GM19397 (cell line): ENCODE results near the gene CYLD.

Experiments used
- ATAC-seq: cut with Tn5 transposase; IDR thresholded peaks from one replicate; pipeline ENCODE4 v1.9.1; 2021; ENCODE audit warnings: mild to moderate bottlenecking, moderate library complexity; ENCODE audit not compliant: unreplicated experiment

CYLD gene

DNA sequence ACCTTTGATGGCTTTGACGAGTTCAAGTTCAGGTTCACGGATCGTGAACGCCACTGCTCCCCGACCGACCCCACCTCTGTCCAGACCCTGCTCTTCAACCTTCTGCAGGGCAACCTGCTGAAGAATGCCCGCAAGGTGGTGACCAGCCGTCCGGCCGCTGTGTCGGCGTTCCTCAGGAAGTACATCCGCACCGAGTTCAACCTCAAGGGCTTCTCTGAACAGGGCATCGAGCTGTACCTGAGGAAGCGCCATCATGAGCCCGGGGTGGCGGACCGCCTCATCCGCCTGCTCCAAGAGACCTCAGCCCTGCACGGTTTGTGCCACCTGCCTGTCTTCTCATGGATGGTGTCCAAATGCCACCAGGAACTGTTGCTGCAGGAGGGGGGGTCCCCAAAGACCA, 30.8 kb upstream of the CYLD start:
- no peak for ATAC-seq

GRCh38 chr16:50711862-50712559, 29.9 kb upstream of the CYLD start:
- no peak for ATAC-seq

- no peak for ATAC-seq
Measured at GRCh38 chr16:50712560-50712898, 29.4 kb upstream of the CYLD start.

DNA sequence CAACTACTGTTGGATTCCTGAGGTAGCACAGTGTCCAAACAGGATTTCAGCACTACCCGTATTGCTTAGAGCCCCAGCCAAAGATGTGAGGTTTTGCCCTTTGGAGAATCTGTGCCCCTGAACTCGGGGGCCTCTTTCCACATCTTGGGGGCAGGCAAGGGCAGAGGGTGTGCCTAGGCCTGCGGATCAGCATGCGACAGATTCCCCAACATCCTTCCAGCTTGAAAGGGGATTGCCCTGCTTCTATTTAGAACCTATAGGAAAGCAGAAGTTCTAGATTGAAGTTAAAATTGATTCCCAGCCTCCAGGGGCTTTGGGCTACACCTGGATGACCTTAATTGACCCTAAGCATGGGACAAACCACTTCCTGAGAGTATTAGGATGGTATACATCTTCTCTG, 28.9 kb upstream of the CYLD start:
- ATAC-seq, result no peak

- no peak for ATAC-seq
Measured at GRCh38 chr16:50717091-50717490, 24.8 kb upstream of the CYLD start.

GRCh38 chr16:50717494-50717893, 24.4 kb upstream of the CYLD start:
- no peak for ATAC-seq

DNA sequence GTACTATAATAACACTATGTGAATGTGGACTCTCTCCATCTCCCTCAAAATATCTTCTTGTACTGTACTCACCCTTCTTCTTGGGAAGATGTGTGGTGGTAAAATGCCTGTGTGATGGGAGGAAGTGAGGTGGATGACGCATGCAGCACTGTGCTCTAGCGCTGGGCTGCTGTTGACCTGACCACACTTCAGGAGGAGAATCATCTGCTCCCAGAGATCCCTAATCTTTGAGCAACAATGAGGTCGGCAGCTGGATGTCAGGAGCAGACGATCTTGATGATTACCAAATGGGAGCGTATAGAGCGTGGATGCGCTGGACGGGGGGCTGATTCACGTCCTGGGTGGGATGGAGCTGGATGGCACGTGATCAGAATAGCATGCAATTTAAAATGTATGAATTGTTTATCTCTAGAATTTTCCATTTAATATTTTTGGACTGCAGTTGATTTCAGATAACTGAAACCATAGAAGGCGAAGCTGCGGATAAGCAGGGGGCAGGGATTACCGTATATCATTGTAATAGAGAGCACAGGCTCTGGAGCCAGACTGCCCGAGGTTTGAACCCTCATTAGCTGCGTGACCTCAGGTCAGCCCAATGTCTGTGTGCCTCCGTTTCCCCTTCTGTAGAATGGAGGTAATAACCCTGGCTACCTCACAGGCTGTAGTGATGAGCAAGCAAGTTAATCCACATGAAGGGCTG, 23.7 kb upstream of the CYLD start:
- ATAC-seq, result no peak

DNA sequence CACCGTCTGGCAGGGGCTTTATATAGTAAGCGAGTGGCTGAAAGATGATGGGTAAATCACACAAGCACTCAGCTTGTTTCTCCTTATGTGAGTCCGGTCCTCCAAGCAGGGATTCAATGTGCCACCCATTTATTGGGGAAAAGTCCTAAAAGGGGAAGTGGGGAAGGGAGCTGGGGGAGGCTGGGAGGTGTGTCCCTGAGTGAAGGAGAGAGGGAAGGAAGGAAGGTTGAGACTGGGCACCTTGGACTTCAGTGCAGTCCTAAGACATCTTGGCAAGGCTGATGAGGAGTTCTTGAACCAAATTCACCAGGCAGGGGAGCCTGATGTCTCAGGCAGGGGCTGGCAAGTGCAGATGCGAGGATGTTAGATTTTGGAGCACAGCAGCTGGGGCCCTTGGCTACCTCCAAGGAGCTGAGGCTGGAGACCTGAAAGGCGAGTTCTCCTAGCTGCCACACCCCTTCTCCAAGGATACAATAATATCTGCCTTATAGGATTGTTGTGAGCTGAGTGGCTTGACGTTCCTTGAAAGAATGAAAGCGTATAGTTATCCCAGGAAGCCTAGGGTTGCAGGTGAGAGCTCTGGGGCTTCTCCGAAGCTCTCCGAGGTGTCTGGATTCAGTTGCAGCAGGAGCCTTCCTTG, 23.0 kb upstream of the CYLD start:
- ATAC-seq, result no peak

DNA sequence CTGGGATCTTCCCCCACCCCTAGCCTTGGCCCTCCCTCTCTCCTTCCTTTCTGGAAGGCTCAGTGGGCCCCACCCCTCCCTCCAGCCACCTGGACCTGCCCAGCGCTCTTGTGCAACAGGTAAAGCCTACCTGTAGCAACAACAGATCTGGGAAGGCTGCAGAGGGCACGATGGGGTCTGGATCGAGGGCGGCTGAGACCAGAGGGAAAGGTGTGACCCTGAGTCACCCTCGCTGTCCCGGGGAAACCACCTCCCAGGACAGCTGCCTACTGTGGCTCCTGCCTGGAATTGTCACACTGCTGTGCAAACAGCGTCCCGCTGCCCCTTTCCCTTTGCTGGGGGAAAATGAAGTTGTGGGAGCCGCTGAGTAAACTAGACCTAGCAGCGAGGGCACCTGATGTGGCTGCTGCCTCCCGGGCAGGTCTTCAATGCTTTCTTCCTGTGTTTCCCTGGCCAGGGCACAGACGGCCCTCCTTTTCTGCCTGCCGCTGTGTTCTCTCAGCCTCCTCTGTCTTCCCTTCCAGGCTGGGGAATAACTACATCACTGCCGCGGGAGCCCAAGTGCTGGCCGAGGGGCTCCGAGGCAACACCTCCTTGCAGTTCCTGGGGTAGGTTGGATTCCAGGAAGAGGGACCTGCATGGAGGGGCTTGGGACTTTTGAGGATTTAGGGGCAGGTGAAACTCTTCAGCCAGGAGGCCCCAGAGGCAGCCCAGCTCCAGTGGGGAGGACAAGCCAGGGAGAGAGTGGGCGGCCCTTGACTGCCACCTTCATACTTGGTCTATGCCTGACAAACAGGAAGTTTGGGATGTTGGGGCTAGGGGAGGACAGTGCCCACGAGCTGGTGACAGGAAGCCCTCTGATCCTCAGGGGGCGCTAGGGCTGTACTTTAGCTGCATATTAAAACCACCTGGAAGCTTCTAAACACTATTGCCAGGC, 22.2 kb upstream of the CYLD start:
- no peak for ATAC-seq

DNA sequence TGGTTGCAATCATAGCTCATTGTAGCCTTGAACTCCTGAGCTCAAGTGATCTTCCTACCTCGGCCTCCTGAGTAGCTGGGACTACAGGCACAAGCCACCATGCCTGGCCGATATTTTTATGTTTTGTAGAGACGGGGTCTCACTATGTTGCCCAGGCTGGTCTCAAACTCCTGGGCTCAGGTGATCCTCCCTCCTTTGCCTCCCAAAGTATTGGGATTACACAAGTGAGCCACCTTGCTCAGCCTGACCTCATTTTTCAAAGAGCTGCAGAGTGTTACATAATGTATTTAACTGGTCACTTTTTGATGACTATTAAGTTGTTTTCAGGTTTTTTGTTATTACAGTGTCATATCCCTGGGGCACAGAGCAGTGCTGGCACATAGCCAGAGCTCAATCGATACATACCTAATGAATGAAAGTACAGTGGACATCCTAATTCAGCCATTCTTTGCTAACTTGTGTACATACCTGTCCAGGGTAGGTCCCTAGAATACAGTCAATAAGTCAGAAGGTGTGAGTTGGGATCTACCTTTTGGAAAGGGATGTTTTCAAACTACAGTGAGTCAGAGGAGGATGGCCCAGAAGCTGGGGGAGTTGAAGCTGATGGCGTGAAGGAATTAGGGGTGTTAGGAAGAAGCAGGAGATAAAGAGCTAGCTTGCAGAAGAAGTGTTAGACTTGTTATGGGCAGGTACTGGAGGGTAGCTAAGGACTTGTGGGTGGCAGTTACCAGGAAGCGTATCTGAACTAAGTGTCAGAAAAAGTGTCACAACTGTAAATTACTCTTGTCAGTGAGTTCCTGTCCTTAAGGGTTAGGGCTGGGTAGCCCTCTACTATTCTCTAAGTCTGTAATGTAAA, 20.1 kb upstream of the CYLD start:
- ATAC-seq, result no peak

DNA sequence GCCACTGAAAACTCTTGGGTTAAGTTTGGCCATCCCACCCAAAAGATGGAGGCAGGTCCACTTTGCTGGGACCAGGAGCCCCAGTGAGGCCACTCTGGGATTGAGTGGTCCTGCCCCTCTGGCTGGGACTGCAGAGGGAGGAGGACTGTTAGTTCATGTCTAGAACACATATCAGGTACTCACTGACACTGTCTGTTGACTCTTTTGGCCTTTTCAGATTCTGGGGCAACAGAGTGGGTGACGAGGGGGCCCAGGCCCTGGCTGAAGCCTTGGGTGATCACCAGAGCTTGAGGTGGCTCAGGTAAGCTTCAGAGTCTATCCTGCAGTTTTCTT, 19.5 kb upstream of the CYLD start:
- no peak for ATAC-seq

DNA sequence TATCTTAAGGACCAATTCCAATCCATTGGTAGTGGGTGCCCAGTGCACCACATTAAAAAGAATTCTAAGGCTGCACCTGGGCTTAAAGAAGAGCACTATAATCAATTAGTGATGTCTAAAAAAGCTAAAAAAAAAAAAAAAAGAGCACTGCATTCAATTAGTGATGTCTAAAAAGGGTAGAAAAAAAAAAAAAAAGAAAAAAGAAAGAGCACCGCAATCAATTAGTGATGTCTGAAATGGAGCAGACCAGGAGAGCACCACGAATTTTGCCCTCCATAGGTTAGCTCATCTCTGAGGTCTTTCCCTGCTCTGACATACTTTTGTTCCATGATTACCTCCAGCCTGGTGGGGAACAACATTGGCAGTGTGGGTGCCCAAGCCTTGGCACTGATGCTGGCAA, 18.9 kb upstream of the CYLD start:
- ATAC-seq, result no peak

DNA sequence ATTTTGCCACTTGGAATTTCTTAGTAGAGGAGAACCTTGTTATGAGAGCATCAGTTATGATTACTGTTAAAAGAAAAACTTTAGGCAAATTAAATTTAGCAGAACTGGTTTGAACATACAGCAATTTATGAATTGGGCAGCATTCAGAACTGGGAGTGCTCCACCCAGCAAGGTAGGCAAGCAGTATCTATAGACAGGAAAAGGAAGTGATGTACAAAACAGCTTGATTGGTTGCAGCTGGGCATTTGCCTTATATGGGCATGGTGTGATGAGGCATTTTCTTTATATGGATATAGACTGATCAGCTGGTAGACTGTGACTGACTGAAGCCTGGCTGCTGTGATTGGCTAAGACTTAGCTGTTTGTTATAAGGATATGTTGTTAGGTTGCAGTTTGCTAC, 17.6 kb upstream of the CYLD start:
- ATAC-seq, result no peak

- ATAC-seq, result no peak
Measured at GRCh38 chr16:50731130-50731988, 10.5 kb upstream of the CYLD start.

GRCh38 chr16:50731989-50732832, 9.7 kb upstream of the CYLD start:
- ATAC-seq, result no peak

GRCh38 chr16:50733468-50733867, 8.4 kb upstream of the CYLD start:
- ATAC-seq, result no peak

GRCh38 chr16:50735629-50736122, 6.2 kb upstream of the CYLD start:
- ATAC-seq, result no peak

DNA sequence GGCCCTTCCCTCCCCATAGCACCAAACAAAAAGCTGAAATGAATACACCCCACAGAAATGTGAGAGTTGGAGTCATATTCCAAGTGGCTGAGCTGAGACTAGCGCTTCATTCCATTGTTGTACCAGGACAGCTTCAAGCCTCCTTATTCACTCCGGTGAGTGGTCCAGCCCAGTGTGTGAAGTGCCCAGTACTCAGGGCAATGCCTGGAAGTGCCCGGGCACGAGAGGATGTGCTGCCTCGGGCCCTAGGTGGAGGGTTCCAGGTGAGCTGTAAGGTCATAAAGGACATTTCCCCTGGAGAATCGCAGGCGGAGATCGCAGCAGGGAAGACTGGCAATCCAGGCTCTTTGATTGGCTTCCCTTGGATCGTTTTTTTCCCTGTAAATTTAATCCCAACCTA, 5.4 kb upstream of the CYLD start:
- no peak for ATAC-seq
